ENCODE data around the gene OSBPL10.

- TF ChIP-seq CTCF (IDR thresholded peaks at IDR 0.05) (no peak), POLR2A (IDR thresholded peaks at IDR 0.05) (no peak), POLR2AphosphoS5 (IDR thresholded peaks at IDR 0.05) (no peak)
These were observed 236.1 kb downstream of the OSBPL10 start for GRCh38 chr3:31744913-31745312.

Data from prostate gland (tissue), 2 donors.